HepG2 (cell line): ENCODE data around the gene BORCS5. TPM values are rescaled to one million over a fixed set of nuclear protein-coding genes. Genes with fewer than 3 reads are reported as not detected.

Experiments
- CHD2 ChIP-seq: IDR thresholded peaks from 2 replicates; pipeline ENCODE4 v1.6.1; 2011; ENCODE audit warnings: low read depth, low read length, improper control_type of control experiment
- NFIC ChIP-seq: IDR thresholded peaks from 2 replicates; pipeline ENCODE4 v1.6.1; 2012; ENCODE audit warnings: mild to moderate bottlenecking, low read length, inconsistent platforms
- SAFB2 ChIP-seq: sonication (generic); formaldehyde crosslinking; IDR thresholded peaks from 2 replicates; pipeline ENCODE4 v1.5.1; 2020; ENCODE audit warnings: missing genetic modification reagents, low read depth, mild to moderate bottlenecking, borderline replicate concordance
- polyA plus RNA-seq, 8 experiments: library from polyadenylated mRNA; depleted of rRNA in 3 of 8; stranded (reverse) in 7 of 8; unstranded in 1 of 8; fragments of >200 nt; fragmentation: Illumina TruSeq in 4 of 8; extraction: Trizol in 4 of 8; gene quantifications; 2 replicates each; pipeline versions ENCODE4 v1.2.1 to v1.2.3, GENCODE V29; 2011 to 2016; ENCODE audit warnings: low read depth in 4 of 8, missing spikeins in 1 of 8, mixed read lengths in 1 of 8; ENCODE audit not compliant: insufficient read depth in 1 of 8
- total RNA-seq, 5 experiments: library from RNA; depleted of rRNA; stranded (reverse); fragments of >200 nt; fragmentation: Illumina TruSeq; extraction: Trizol; gene quantifications; 2 replicates each; pipeline ENCODE4 v1.2.3, GENCODE V29; 2016; ENCODE audit warnings: low read depth in 1 of 5
- TF ChIP-seq, protein P1 (sequence below): sonication (generic); formaldehyde crosslinking; IDR thresholded peaks from 2 replicates; pipeline ENCODE4 v1.4.0; 2020; ENCODE audit warnings: missing genetic modification reagents
- TF ChIP-seq, protein P2 (sequence below): sonication (generic); formaldehyde crosslinking; IDR thresholded peaks from 2 replicates; pipeline ENCODE4 v1.4.0; 2020; ENCODE audit warnings: low read depth, mild to moderate bottlenecking, missing genetic modification reagents
- TF ChIP-seq, protein P3 (sequence below): sonication (generic); formaldehyde crosslinking; IDR thresholded peaks from 2 replicates; pipeline ENCODE4 v1.5.1; 2020; ENCODE audit warnings: mild to moderate bottlenecking, missing genetic modification reagents, borderline replicate concordance

BORCS5 gene
- total and polyA plus RNA-seq, 2 of the 13 experiments (the other 11 are each of a cell fraction or from before 2014, with no cell fraction given), result 3.9 to 4.7 TPM

DNA sequence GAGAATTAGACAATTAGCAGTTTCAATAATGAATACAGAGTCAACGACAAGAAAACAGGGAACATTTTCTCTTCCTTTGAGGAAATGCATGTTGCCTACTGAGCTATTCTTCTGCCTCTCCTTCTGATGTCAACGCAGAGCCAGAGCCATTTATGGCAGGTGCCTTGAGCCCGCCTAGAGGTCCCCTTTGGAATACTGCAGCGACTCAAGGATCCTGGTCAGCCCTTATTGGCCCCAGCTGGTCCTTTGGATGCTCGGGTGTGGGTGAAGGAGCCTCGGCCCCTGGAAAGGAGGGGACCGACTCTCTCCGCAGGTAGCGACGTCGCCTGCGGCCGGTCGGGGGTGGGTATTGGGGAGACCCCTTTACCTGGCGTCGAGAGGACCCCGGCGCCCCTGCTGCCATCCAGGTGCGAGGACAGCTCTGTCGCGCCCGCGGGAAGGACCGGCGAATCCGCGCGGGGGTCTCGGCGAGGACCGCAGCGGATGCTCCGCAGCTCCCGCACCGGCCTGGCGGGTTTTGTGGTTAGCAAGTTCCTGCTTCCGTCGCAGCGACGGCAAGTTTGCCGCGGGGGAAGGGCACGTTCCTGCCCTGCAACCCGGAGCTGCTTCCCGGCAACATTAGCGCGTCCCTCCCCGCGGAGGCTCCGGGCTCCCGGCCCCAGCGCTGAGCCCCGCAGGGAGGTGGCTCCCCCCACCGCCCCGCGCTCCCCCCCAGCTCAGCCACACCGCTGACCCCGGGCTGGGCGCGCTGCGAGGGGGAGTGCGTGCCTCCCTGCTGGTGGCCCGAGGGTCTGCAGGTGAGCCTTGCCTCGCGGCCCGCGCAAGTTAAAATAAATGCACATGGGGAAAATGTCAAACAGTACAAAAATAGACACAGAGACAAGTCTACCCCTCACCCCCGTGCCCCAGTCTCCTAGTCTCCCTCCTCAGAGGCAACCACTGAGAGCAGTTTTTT lies 6.9 kb upstream of the BORCS5 start, which contains the start of gene MANSC1 (continued):
- TF ChIP-seq, protein P1, sequence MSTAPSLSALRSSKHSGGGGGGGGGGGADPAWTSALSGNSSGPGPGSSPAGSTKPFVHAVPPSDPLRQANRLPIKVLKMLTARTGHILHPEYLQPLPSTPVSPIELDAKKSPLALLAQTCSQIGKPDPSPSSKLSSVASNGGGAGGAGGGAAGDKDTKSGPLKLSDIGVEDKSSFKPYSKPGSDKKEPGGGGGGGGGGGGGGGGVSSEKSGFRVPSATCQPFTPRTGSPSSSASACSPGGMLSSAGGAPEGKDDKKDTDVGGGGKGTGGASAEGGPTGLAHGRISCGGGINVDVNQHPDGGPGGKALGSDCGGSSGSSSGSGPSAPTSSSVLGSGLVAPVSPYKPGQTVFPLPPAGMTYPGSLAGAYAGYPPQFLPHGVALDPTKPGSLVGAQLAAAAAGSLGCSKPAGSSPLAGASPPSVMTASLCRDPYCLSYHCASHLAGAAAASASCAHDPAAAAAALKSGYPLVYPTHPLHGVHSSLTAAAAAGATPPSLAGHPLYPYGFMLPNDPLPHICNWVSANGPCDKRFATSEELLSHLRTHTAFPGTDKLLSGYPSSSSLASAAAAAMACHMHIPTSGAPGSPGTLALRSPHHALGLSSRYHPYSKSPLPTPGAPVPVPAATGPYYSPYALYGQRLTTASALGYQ (CRISPR knock-in tag), result 0 out of 2 replicates have a peak, but pooled peaks have one; percentile 32
- TF ChIP-seq CHD2, result no peak
- TF ChIP-seq, protein P2, sequence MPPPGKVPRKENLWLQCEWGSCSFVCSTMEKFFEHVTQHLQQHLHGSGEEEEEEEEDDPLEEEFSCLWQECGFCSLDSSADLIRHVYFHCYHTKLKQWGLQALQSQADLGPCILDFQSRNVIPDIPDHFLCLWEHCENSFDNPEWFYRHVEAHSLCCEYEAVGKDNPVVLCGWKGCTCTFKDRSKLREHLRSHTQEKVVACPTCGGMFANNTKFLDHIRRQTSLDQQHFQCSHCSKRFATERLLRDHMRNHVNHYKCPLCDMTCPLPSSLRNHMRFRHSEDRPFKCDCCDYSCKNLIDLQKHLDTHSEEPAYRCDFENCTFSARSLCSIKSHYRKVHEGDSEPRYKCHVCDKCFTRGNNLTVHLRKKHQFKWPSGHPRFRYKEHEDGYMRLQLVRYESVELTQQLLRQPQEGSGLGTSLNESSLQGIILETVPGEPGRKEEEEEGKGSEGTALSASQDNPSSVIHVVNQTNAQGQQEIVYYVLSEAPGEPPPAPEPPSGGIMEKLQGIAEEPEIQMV (CRISPR knock-in tag), result no peak
- TF ChIP-seq, protein P3, sequence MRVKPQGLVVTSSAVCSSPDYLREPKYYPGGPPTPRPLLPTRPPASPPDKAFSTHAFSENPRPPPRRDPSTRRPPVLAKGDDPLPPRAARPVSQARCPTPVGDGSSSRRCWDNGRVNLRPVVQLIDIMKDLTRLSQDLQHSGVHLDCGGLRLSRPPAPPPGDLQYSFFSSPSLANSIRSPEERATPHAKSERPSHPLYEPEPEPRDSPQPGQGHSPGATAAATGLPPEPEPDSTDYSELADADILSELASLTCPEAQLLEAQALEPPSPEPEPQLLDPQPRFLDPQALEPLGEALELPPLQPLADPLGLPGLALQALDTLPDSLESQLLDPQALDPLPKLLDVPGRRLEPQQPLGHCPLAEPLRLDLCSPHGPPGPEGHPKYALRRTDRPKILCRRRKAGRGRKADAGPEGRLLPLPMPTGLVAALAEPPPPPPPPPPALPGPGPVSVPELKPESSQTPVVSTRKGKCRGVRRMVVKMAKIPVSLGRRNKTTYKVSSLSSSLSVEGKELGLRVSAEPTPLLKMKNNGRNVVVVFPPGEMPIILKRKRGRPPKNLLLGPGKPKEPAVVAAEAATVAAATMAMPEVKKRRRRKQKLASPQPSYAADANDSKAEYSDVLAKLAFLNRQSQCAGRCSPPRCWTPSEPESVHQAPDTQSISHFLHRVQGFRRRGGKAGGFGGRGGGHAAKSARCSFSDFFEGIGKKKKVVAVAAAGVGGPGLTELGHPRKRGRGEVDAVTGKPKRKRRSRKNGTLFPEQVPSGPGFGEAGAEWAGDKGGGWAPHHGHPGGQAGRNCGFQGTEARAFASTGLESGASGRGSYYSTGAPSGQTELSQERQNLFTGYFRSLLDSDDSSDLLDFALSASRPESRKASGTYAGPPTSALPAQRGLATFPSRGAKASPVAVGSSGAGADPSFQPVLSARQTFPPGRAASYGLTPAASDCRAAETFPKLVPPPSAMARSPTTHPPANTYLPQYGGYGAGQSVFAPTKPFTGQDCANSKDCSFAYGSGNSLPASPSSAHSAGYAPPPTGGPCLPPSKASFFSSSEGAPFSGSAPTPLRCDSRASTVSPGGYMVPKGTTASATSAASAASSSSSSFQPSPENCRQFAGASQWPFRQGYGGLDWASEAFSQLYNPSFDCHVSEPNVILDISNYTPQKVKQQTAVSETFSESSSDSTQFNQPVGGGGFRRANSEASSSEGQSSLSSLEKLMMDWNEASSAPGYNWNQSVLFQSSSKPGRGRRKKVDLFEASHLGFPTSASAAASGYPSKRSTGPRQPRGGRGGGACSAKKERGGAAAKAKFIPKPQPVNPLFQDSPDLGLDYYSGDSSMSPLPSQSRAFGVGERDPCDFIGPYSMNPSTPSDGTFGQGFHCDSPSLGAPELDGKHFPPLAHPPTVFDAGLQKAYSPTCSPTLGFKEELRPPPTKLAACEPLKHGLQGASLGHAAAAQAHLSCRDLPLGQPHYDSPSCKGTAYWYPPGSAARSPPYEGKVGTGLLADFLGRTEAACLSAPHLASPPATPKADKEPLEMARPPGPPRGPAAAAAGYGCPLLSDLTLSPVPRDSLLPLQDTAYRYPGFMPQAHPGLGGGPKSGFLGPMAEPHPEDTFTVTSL (CRISPR knock-in tag), result no peak
- no peak for TF ChIP-seq NFIC
- no peak for TF ChIP-seq SAFB2 (CRISPR knock-in tag)
